Astrocyte (in vitro differentiated cells and primary cell): ENCODE data around the gene MADD.

Experiments
- CTCF ChIP-seq: IDR thresholded peaks from 2 replicates; pipeline ENCODE4 v1.5.1; 2011; ENCODE audit warnings: low read depth, mild to moderate bottlenecking, inconsistent platforms, low read length, moderate library complexity; ENCODE audit not compliant: insufficient read depth
- EZH2 ChIP-seq: IDR thresholded peaks from 2 replicates; pipeline ENCODE4 v1.6.1; 2012; ENCODE audit warnings: mild to moderate bottlenecking, low read length, inconsistent platforms; ENCODE audit not compliant: insufficient read depth

- no peak for TF ChIP-seq CTCF
- no peak for TF ChIP-seq EZH2
These were observed 26.5 kb upstream of the MADD start for GRCh38 chr11:47243454-47243853.
